GM12872 (cell line): ENCODE measurements around the gene NOL9.

ENCODE experiments used
- CTCF ChIP-seq: IDR thresholded peaks from 3 replicates; pipeline ENCODE4 v1.5.1; 2011; ENCODE audit warnings: low read depth, mild to moderate bottlenecking, low read length, moderate library complexity; ENCODE audit not compliant: insufficient read depth

NOL9 gene

GRCh38 chr1:6599141-6599975 lies 45.0 kb upstream of the NOL9 start:
- TF ChIP-seq CTCF: no peak

GRCh38 chr1:6597777-6598131 lies 43.4 kb upstream of the NOL9 start:
- no peak for TF ChIP-seq CTCF

- TF ChIP-seq CTCF: no peak
Measured at GRCh38 chr1:6596886-6597776, 42.8 kb upstream of the NOL9 start.

- TF ChIP-seq CTCF: no peak
Measured at GRCh38 chr1:6596351-6596750, 42.0 kb upstream of the NOL9 start.

- no peak for TF ChIP-seq CTCF
Measured at GRCh38 chr1:6594977-6595740, 40.8 kb upstream of the NOL9 start.

GRCh38 chr1:6593810-6594209 lies 39.5 kb upstream of the NOL9 start:
- no peak for TF ChIP-seq CTCF
